Measurements from ENCODE around the gene RASL12. TPM values are rescaled to one million over a fixed set of nuclear protein-coding genes. Genes with fewer than 3 reads are reported as not detected.

The RASL12 gene
- total and polyA plus RNA-seq, 7 donors: 1.8 to 102 (median 29.1) TPM

DNA sequence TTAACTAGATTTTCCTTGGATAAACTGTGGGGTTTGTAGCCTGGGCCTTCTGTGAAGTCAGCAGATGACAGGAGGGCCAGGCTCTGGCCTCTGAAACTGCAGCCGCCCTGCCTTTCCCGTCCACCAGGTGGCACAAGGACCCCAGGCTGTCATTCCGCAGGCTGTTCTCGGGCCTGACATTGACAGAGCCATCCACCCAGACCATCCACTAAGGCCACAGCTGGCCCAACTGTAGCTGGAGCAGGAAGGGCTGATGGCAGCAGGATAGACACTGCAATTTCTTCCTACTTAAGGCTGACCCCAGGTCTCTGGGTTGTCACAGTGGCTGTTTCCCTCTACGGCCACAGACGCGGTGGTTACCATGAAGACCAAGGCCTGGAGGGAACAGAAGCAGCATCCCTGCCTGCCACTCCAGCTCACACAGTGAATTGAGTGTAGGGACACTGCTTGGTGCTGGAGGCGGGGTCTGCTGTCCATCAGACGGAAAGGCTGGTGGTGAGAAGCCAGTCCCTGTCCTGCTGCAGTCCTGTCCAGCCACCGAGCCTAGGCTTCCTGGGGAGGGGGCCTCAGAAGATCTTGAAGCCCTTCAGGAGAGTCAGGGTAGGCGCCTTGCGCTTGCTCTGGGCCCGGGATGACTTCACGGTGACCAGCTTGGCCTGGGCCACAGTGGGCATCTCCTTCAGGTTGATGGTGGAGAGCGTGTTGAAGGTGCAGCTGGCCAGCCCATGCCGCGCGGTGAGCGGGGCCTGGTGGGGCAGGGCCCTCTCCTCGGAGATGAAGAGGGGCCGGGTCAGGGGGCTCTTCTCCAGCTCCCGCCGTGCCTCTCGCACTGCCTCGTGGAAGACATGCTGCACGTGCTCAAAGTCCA lies 13.2 kb downstream of the RASL12 start:
- no peak for TF ChIP-seq POLR2A (IDR thresholded peaks at IDR 0.05)
- TF ChIP-seq POLR2AphosphoS5 (IDR thresholded peaks at IDR 0.05): peak in 2 of 4 donors; percentile 8 to 30
- no peak for TF ChIP-seq EP300 (IDR thresholded peaks at IDR 0.05)
- TF ChIP-seq CTCF (IDR thresholded peaks at IDR 0.05): peak; percentile 90 to 97 (median 95)
- DNase-seq: peak; percentile 91
- Histone ChIP-seq H3K9me3 (no peaks in the 10 kb centered on the region), H3K4me3 (no peak overlapping the region), H3K4me1 (peaks cover 0 to 31% (median 25%) of the 10 kb centered on the region in 4 donors), H3K27me3 (no peaks in the 10 kb centered on the region), H3K36me3 (peaks cover 0 to 57% (median 22%) of the 10 kb centered on the region in 4 donors), H3K27ac (peak overlapping the region; percentile 35 to 76 (median 66))
- intact Hi-C loops (cut with DNase I): loop anchor here (1.0 kb wide), 2 partner anchors 29 to 47 kb away; no protein-coding TSS in a partner anchor
- WGBS, 2 donors: 69 to 77% methylated on average over 26 of the region's 26 CpGs

- Histone ChIP-seq H3K36me3 (peaks cover 0 to 42% (median 12%) of the 10 kb centered on the region in 4 donors), H3K27ac (no peak overlapping the region), H3K4me3 (no peak overlapping the region), H3K9me3 (no peaks in the 10 kb centered on the region), H3K27me3 (no peaks in the 10 kb centered on the region), H3K4me1 (peaks cover 0 to 32% (median 25%) of the 10 kb centered on the region in 4 donors)
- DNase-seq: no peak
- TF ChIP-seq POLR2A (IDR thresholded peaks at IDR 0.05): no peak
- TF ChIP-seq POLR2AphosphoS5 (IDR thresholded peaks at IDR 0.05): no peak
- TF ChIP-seq EP300 (IDR thresholded peaks at IDR 0.05): no peak
- TF ChIP-seq CTCF (IDR thresholded peaks at IDR 0.05): no peak
- WGBS, 2 donors: 89 to 94% methylated on average over 2 of the region's 2 CpGs
- intact Hi-C loops (cut with DNase I): no loop called here
Observed at GRCh38 chr15:65052956-65053355, 14.8 kb downstream of the RASL12 start.

- H3K27me3 ChIP-seq: no peaks in the 10 kb centered on the region
- no peak for TF ChIP-seq POLR2A (IDR thresholded peaks at IDR 0.05)
- no peak for TF ChIP-seq POLR2AphosphoS5 (IDR thresholded peaks at IDR 0.05)
- TF ChIP-seq CTCF (IDR thresholded peaks at IDR 0.05): no peak
- no peak for TF ChIP-seq EP300 (IDR thresholded peaks at IDR 0.05)
- intact Hi-C loops (cut with DNase I): no loop called here
- no peaks in the 10 kb centered on the region for H3K9me3 ChIP-seq
- DNase-seq: no peak
- WGBS, 2 donors: 89% methylated on average over 2 of the region's 2 CpGs
- H3K4me3 ChIP-seq: no peak overlapping the region
- peaks cover 0 to 32% (median 25%) of the 10 kb centered on the region in 4 donors for H3K4me1 ChIP-seq
- peak overlapping the region in 2 of 4 donors; percentile 10 to 54 for H3K27ac ChIP-seq
- peaks cover 0 to 29% (median 8%) of the 10 kb centered on the region in 4 donors for H3K36me3 ChIP-seq
Observed at GRCh38 chr15:65051266-65051665, 16.5 kb downstream of the RASL12 start.

- no peak for DNase-seq
- H3K36me3 ChIP-seq: peaks cover 0 to 19% (median 8%) of the 10 kb centered on the region in 4 donors
- TF ChIP-seq CTCF (IDR thresholded peaks at IDR 0.05) (no peak), EP300 (IDR thresholded peaks at IDR 0.05) (no peak), POLR2AphosphoS5 (IDR thresholded peaks at IDR 0.05) (no peak), POLR2A (IDR thresholded peaks at IDR 0.05) (no peak)
- peak overlapping the region in 1 of 4 donors; percentile 54 for H3K27ac ChIP-seq
- H3K27me3 ChIP-seq: no peaks in the 10 kb centered on the region
- 47 to 49% methylated on average over 4 of the region's 4 CpGs for WGBS, 2 donors
- intact Hi-C loops (cut with DNase I): no loop called here
- no peak overlapping the region for H3K4me3 ChIP-seq
- peaks cover 0 to 25% (median 21%) of the 10 kb centered on the region in 4 donors for H3K4me1 ChIP-seq
- no peaks in the 10 kb centered on the region for H3K9me3 ChIP-seq
Observed at GRCh38 chr15:65050270-65050669, 17.5 kb downstream of the RASL12 start.

Measured in sigmoid colon (tissue), 7 donors.